ENCODE results near the gene KDR.

Gene KDR

GRCh38 chr4:55133951-55134350 lies 8.6 kb upstream of the KDR start:
- H3K4me1 Mint-ChIP-seq: no peaks in the 10 kb centered on the region
- no peaks in the 10 kb centered on the region for H3K9me3 Mint-ChIP-seq
- H3K36me3 Mint-ChIP-seq: no peaks in the 10 kb centered on the region
- no peak overlapping the region for H3K4me3 Mint-ChIP-seq
- no peak overlapping the region for H3K27ac Mint-ChIP-seq
- no peak for DNase-seq (ENCODE audit: low spot score in 2 of 2)
- no peak for ATAC-seq

GRCh38 chr4:55132775-55133174 lies 7.4 kb upstream of the KDR start:
- no peak overlapping the region for H3K27ac Mint-ChIP-seq
- ATAC-seq (no peak), DNase-seq (ENCODE audit: low spot score in 2 of 2) (no peak)
- no peaks in the 10 kb centered on the region for H3K4me1 Mint-ChIP-seq
- no peaks in the 10 kb centered on the region for H3K36me3 Mint-ChIP-seq
- no peak overlapping the region for H3K4me3 Mint-ChIP-seq
- H3K9me3 Mint-ChIP-seq: no peaks in the 10 kb centered on the region

- Mint-ChIP-seq H3K4me3 (no peak overlapping the region), H3K9me3 (no peaks in the 10 kb centered on the region), H3K27ac (no peak overlapping the region), H3K36me3 (no peaks in the 10 kb centered on the region), H3K4me1 (no peaks in the 10 kb centered on the region)
- no peak for ATAC-seq
- DNase-seq (ENCODE audit: low spot score in 2 of 2): no peak
Measured at GRCh38 chr4:55127521-55127920, 2.1 kb upstream of the KDR start.

GRCh38 chr4:55127053-55127452 lies 1.7 kb upstream of the KDR start:
- Mint-ChIP-seq H3K36me3 (no peaks in the 10 kb centered on the region), H3K4me1 (no peaks in the 10 kb centered on the region), H3K27ac (no peak overlapping the region), H3K4me3 (no peak overlapping the region), H3K9me3 (no peaks in the 10 kb centered on the region)
- DNase-seq (ENCODE audit: low spot score in 2 of 2): no peak
- no peak for ATAC-seq

GRCh38 chr4:55125763-55126541 lies 557 bp upstream of the KDR start:
- no peak for DNase-seq (ENCODE audit: low spot score in 2 of 2)
- no peaks in the 10 kb centered on the region for H3K36me3 Mint-ChIP-seq
- no peak for ATAC-seq
- H3K4me3 Mint-ChIP-seq: peak overlapping the region; percentile 32
- H3K27ac Mint-ChIP-seq: no peak overlapping the region
- H3K4me1 Mint-ChIP-seq: no peaks in the 10 kb centered on the region
- no peaks in the 10 kb centered on the region for H3K9me3 Mint-ChIP-seq

- DNase-seq (ENCODE audit: low spot score in 2 of 2) (no peak), ATAC-seq (no peak)
- Mint-ChIP-seq H3K9me3 (no peaks in the 10 kb centered on the region), H3K4me3 (no peak overlapping the region), H3K27ac (no peak overlapping the region), H3K36me3 (no peaks in the 10 kb centered on the region), H3K4me1 (no peaks in the 10 kb centered on the region)
Measured at GRCh38 chr4:55124322-55125076, 896 bp downstream of the KDR start.

- no peaks in the 10 kb centered on the region for H3K4me1 Mint-ChIP-seq
- no peak overlapping the region for H3K4me3 Mint-ChIP-seq
- no peak overlapping the region for H3K27ac Mint-ChIP-seq
- DNase-seq (ENCODE audit: low spot score in 2 of 2) (no peak), ATAC-seq (no peak)
- no peaks in the 10 kb centered on the region for H3K36me3 Mint-ChIP-seq
- H3K9me3 Mint-ChIP-seq: no peaks in the 10 kb centered on the region
Measured at GRCh38 chr4:55123791-55124190, 1.6 kb downstream of the KDR start.

GRCh38 chr4:55122235-55122634 lies 3.2 kb downstream of the KDR start:
- no peaks in the 10 kb centered on the region for H3K9me3 Mint-ChIP-seq
- no peak overlapping the region for H3K4me3 Mint-ChIP-seq
- ATAC-seq: no peak
- no peak for DNase-seq (ENCODE audit: low spot score in 2 of 2)
- no peaks in the 10 kb centered on the region for H3K4me1 Mint-ChIP-seq
- H3K27ac Mint-ChIP-seq: no peak overlapping the region
- H3K36me3 Mint-ChIP-seq: no peaks in the 10 kb centered on the region

GRCh38 chr4:55121246-55121645 lies 4.1 kb downstream of the KDR start:
- H3K9me3 Mint-ChIP-seq: no peaks in the 10 kb centered on the region
- no peak overlapping the region for H3K27ac Mint-ChIP-seq
- no peaks in the 10 kb centered on the region for H3K4me1 Mint-ChIP-seq
- no peak overlapping the region for H3K4me3 Mint-ChIP-seq
- no peak for DNase-seq (ENCODE audit: low spot score in 2 of 2)
- ATAC-seq: no peak
- H3K36me3 Mint-ChIP-seq: no peaks in the 10 kb centered on the region

- DNase-seq (ENCODE audit: low spot score in 2 of 2): no peak
- Mint-ChIP-seq H3K36me3 (no peaks in the 10 kb centered on the region), H3K9me3 (no peaks in the 10 kb centered on the region), H3K4me3 (no peak overlapping the region), H3K4me1 (no peaks in the 10 kb centered on the region), H3K27ac (no peak overlapping the region)
- no peak for ATAC-seq
Measured at GRCh38 chr4:55118397-55118796, 7.0 kb downstream of the KDR start.

- ATAC-seq (no peak), DNase-seq (ENCODE audit: low spot score in 2 of 2) (no peak)
- Mint-ChIP-seq H3K27ac (no peak overlapping the region), H3K9me3 (no peaks in the 10 kb centered on the region), H3K4me3 (no peak overlapping the region), H3K4me1 (no peaks in the 10 kb centered on the region), H3K36me3 (no peaks in the 10 kb centered on the region)
Measured at GRCh38 chr4:55117511-55117910, 7.9 kb downstream of the KDR start.

GRCh38 chr4:55116450-55116849 lies 8.9 kb downstream of the KDR start:
- ATAC-seq (no peak), DNase-seq (ENCODE audit: low spot score in 2 of 2) (no peak)
- no peak overlapping the region for H3K4me3 Mint-ChIP-seq
- H3K4me1 Mint-ChIP-seq: no peaks in the 10 kb centered on the region
- no peaks in the 10 kb centered on the region for H3K36me3 Mint-ChIP-seq
- no peak overlapping the region for H3K27ac Mint-ChIP-seq
- H3K9me3 Mint-ChIP-seq: no peaks in the 10 kb centered on the region

GRCh38 chr4:55111601-55112000 lies 13.8 kb downstream of the KDR start:
- no peaks in the 10 kb centered on the region for H3K36me3 Mint-ChIP-seq
- no peaks in the 10 kb centered on the region for H3K4me1 Mint-ChIP-seq
- DNase-seq (ENCODE audit: low spot score in 2 of 2) (no peak), ATAC-seq (no peak)
- H3K4me3 Mint-ChIP-seq: no peak overlapping the region
- H3K9me3 Mint-ChIP-seq: peaks cover 3% of the 10 kb centered on the region
- no peak overlapping the region for H3K27ac Mint-ChIP-seq

- ATAC-seq (no peak), DNase-seq (ENCODE audit: low spot score in 2 of 2) (no peak)
- Mint-ChIP-seq H3K36me3 (no peaks in the 10 kb centered on the region), H3K9me3 (peaks cover 3% of the 10 kb centered on the region), H3K4me1 (no peaks in the 10 kb centered on the region), H3K27ac (no peak overlapping the region), H3K4me3 (no peak overlapping the region)
Measured at GRCh38 chr4:55110131-55110530, 15.3 kb downstream of the KDR start.

- H3K9me3 Mint-ChIP-seq: peaks cover 3% of the 10 kb centered on the region
- no peak for ATAC-seq
- H3K36me3 Mint-ChIP-seq: no peaks in the 10 kb centered on the region
- H3K27ac Mint-ChIP-seq: no peak overlapping the region
- DNase-seq (ENCODE audit: low spot score in 2 of 2): no peak
- H3K4me3 Mint-ChIP-seq: no peak overlapping the region
- no peaks in the 10 kb centered on the region for H3K4me1 Mint-ChIP-seq
Measured at GRCh38 chr4:55107054-55107453, 18.3 kb downstream of the KDR start.

- DNase-seq (ENCODE audit: low spot score in 2 of 2) (no peak), ATAC-seq (no peak)
- Mint-ChIP-seq H3K36me3 (no peaks in the 10 kb centered on the region), H3K4me1 (no peaks in the 10 kb centered on the region), H3K4me3 (no peak overlapping the region), H3K9me3 (no peaks in the 10 kb centered on the region), H3K27ac (no peak overlapping the region)
Measured at GRCh38 chr4:55103224-55103623, 22.2 kb downstream of the KDR start.

Data from stimulated activated effector memory CD8-positive, alpha-beta T cell treated with anti-CD3 and anti-CD28 coated beads, Interleukin-12 subunit alpha, Interleukin-12 subunit beta, amount 100 ng/mL, for 72 hours (primary cell).